ENCODE results near the gene CD70.
"Not testable (repeated sequence)": the region's sequence is repeated elsewhere in the genome, so short reads cannot be mapped to it uniquely, and the experiment has no call there.

CD70 gene

DNA sequence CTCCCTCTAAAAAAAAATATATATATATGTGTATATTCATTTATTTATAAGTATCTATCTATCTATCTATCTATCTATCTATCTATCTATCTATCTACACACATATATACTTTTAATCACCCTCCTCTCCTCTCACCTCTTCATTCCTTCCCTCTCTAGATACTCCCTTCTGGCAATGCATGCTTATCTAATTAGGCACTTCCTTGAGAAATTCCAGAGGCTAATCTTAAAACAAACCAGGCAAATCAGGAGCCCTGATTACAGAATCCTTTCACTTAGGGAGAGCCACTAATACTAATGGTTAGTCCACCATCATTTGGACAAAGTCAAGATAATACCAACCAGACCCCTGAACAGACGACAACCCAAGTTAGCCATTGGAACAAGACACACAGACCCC is 17.6 kb downstream of the CD70 start:
- FAIRE-seq = no peak

DNA sequence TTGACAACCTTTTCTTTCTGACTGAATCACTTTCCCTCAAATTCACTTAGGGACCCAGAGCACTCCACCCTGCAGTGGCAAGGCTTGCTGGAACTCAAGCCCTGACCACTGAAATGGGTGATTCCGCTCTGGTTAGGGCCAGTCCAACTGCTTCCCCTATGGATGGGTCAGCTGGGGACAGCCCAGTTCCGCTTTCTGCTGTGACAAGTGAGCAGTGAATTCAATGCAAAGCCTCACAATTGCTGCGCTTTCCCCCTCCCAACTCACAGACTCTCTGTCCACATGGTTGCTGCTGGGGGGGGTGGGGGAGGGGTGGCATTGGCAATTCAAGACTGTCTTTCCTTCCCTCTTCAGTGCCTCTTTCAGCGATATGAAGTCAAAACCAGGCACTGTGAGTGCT is 18.7 kb downstream of the CD70 start:
- FAIRE-seq (no peak), DNase-seq (ENCODE audit: insufficient read length) (no peak)
- no peak for TF ChIP-seq POLR2AphosphoS5 (IDR thresholded peaks at IDR 0.05; ENCODE audit: low read depth, low read length)

More for the DNA sequence above, 17.6 kb downstream of the CD70 start:
- no peak for DNase-seq (ENCODE audit: insufficient read length)
- TF ChIP-seq TAF1 (IDR thresholded peaks at IDR 0.05; ENCODE audit: borderline replicate concordance, low read depth, low read length) (no peak), POLR2A (IDR thresholded peaks at IDR 0.05; ENCODE audit: low read depth, low read length) (no peak), POLR2AphosphoS5 (IDR thresholded peaks at IDR 0.05; ENCODE audit: low read depth, low read length) (no peak)

DNA sequence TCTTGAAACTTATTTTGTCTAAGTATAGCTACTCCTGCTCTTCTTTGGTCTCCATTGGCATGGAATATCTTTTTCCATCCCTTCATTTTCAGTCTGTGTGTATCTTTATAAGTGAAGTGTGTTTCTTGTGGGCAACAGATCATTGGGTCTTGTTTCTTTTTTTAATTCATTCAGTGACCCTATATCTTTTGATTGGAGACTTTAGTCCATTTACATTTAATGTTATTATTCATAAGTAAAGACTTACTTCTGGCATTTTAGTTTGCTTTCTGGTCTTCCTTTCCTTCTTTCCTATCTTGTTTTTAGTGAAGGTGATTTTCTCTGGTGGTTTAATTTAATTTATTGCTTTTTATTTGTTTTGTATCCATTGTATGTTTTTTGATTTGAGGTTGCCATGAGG is 19.8 kb downstream of the CD70 start:
- TF ChIP-seq TAF1 (IDR thresholded peaks at IDR 0.05; ENCODE audit: borderline replicate concordance, low read depth, low read length) (no peak), POLR2A (IDR thresholded peaks at IDR 0.05; ENCODE audit: low read depth, low read length) (no peak), POLR2AphosphoS5 (IDR thresholded peaks at IDR 0.05; ENCODE audit: low read depth, low read length) (no peak)
- FAIRE-seq (no peak), DNase-seq (ENCODE audit: insufficient read length) (no peak)

- DNase-seq (ENCODE audit: insufficient read length) (no peak), FAIRE-seq (no peak)
- TF ChIP-seq TAF1 (IDR thresholded peaks at IDR 0.05; ENCODE audit: borderline replicate concordance, low read depth, low read length) = no peak
- TF ChIP-seq POLR2A (IDR thresholded peaks at IDR 0.05; ENCODE audit: low read depth, low read length) = no peak
- no peak for TF ChIP-seq POLR2AphosphoS5 (IDR thresholded peaks at IDR 0.05; ENCODE audit: low read depth, low read length)
Observed at GRCh38 chr19:6570764-6571163, 20.2 kb downstream of the CD70 start.

GRCh38 chr19:6568816-6569215 is 22.1 kb downstream of the CD70 start:
- DNase-seq (ENCODE audit: insufficient read length) = no peak
- FAIRE-seq = no peak
- no peak for TF ChIP-seq POLR2AphosphoS5 (IDR thresholded peaks at IDR 0.05; ENCODE audit: low read depth, low read length)
- no peak for TF ChIP-seq TAF1 (IDR thresholded peaks at IDR 0.05; ENCODE audit: borderline replicate concordance, low read depth, low read length)
- no peak for TF ChIP-seq POLR2A (IDR thresholded peaks at IDR 0.05; ENCODE audit: low read depth, low read length)

DNA sequence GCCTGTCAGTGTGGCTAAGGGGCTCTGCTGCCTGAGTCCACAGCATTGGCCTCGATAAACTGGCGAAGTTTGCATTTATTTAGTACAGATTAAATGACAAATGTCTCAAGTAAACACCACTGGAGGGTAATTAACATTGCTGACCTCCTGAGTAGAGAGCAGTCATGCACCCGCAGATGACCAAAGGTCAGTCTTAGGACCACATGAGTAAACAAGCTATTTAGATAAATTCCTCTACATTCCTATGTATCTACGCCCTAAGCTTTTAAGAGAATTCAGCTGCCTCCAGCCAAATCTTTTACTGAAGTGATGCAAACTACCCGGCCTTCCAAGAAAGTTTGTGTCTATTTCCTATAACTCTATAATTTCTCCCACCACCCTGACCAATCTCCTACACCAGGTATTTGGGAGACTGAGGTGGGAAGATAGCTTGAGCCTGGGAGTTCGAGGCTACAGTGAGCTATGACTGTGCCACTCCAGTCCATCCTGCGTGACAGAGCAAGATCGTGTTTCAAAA is 22.9 kb downstream of the CD70 start:
- TF ChIP-seq POLR2AphosphoS5 (IDR thresholded peaks at IDR 0.05; ENCODE audit: low read depth, low read length) = no peak
- TF ChIP-seq TAF1 (IDR thresholded peaks at IDR 0.05; ENCODE audit: borderline replicate concordance, low read depth, low read length) = no peak
- no peak for TF ChIP-seq POLR2A (IDR thresholded peaks at IDR 0.05; ENCODE audit: low read depth, low read length)
- no peak for FAIRE-seq
- DNase-seq (ENCODE audit: insufficient read length) = no peak

- not testable (repeated sequence) for DNase-seq (ENCODE audit: insufficient read length); FAIRE-seq
Observed at GRCh38 chr19:6566727-6567126, 24.2 kb downstream of the CD70 start.

DNA sequence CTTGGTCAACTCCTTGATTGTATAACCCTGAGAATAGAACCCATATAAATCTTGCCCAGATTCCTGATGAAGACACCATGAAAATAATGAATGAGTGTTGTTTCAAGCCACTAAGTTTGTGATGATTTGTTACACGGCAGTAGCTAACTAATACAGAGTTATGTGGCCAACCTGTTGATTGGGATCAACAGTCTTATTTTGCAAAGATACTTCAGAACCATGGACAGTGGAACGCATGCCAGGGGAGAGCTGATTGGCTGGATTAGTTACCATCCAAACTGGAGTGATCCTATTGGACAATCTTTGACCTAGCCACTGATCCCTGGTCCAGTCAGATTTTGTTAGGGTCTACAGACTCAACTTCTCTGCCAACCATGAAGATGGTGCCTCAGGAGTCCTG is 26.6 kb downstream of the CD70 start:
- TF ChIP-seq TAF1 (IDR thresholded peaks at IDR 0.05; ENCODE audit: borderline replicate concordance, low read depth, low read length) = no peak
- no peak for TF ChIP-seq POLR2AphosphoS5 (IDR thresholded peaks at IDR 0.05; ENCODE audit: low read depth, low read length)
- TF ChIP-seq POLR2A (IDR thresholded peaks at IDR 0.05; ENCODE audit: low read depth, low read length) = no peak
- DNase-seq (ENCODE audit: insufficient read length) (no peak), FAIRE-seq (peak; percentile 21)

DNA sequence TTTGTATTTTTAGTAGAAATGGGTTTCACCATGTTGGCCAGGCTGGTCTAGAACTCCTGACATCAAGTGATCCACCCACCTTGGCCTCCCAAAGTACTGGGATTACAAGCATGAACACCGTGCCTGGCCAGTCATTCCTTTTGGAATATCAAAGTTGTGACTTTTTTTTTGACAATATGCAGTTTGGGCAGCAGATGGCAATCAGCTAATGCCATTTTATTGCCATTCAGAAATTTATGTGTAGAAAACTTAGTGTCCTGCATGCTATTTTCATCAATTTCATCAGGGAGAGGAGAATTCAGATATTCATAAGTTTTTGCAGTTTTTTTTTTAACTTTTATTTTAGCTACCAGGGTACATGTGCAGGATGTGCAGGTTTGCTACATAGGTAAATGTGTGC is 28.5 kb downstream of the CD70 start:
- not testable (repeated sequence) for FAIRE-seq; DNase-seq (ENCODE audit: insufficient read length)

DNA sequence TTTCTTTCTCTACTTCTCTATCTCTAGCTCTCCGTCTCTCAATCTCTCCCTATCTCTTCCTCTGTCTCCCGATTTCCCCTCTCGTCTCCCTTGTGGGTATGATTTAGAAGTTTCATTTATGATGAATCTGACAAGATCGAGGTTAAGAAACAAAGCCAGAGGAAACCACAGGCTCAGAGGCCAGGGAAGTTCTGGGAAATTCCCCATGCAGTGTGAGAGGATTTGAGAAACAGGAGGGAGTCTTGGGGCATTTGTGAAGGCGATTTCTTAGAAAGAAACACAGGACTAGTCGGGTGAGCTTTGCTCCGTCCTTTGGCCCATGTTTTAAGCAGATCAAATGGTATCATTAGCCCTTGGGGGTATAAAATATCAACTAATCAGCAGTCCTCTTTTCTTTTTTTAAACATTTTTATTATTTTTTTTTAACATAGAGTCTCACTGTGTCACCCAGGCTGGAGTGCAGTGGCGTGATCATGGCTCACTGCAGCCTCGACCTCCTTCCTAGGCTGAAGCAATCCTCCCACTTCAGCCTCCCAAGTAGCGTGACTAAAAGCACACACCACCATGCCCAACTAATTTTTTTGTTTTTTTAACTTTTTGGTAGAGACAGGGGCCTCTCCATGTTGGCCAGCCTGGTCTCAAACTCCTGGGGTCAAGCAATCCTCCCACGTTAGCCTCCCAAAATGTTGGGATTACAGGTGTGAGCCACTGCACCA is 34.3 kb downstream of the CD70 start:
- DNase-seq (ENCODE audit: insufficient read length) = no peak
- TF ChIP-seq POLR2A (IDR thresholded peaks at IDR 0.05; ENCODE audit: low read depth, low read length) = no peak
- no peak for TF ChIP-seq TAF1 (IDR thresholded peaks at IDR 0.05; ENCODE audit: borderline replicate concordance, low read depth, low read length)
- TF ChIP-seq POLR2AphosphoS5 (IDR thresholded peaks at IDR 0.05; ENCODE audit: low read depth, low read length) = no peak
- peak; percentile 92 for FAIRE-seq

- TF ChIP-seq TAF1 (IDR thresholded peaks at IDR 0.05; ENCODE audit: borderline replicate concordance, low read depth, low read length) (no peak), POLR2AphosphoS5 (IDR thresholded peaks at IDR 0.05; ENCODE audit: low read depth, low read length) (no peak), POLR2A (IDR thresholded peaks at IDR 0.05; ENCODE audit: low read depth, low read length) (no peak)
- no peak for FAIRE-seq
- DNase-seq (ENCODE audit: insufficient read length) = no peak
Observed at GRCh38 chr19:6556043-6556449, 34.9 kb downstream of the CD70 start.

DNA sequence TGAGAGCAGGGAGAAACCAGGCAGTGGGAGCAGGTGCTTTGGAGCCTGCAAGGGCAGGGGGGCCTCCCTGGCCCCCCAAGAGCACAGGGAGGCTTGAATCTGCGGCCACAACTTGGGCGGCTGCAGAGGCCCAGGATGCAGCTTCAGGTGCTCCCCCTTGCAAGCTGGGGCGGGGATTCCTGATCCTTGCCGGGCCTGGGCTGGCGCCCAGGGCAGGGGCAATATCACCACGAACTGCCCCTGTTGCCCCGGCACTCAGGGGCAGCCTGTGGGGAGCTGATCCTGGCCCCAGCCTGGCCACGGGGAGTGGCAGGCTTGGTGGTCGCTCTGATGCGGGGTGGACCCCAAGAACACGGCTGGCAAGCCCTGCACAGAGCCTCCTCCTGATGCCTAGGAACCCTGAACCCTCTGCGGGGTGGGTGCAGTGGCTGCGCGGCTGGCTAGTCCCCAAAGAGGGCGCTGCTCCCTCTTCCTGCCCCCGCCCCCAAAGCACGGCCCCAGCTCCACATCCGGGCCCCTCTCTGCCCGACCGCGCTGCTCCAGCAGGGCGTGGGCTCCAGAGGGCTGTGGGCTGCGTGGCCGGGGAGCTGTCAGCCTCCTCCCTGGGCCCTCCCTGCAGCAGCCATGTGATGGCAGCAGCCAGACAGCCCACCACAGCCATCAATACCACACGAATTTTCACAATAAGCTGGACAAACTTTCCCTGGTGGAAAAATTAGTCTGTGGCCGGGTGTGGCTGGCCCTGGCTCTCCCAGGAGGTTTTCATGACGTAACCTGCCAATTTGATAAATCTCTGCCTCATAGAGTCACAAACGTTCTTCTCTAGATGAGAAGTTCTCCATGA is 39.1 kb downstream of the CD70 start:
- FAIRE-seq = peak; percentile 90

More for the DNA sequence above, 39.1 kb downstream of the CD70 start:
- DNase-seq (ENCODE audit: insufficient read length) = peak; percentile 90
- TF ChIP-seq POLR2A (IDR thresholded peaks at IDR 0.05; ENCODE audit: low read depth, low read length) (peak; percentile 25; the same call in 1 of the 2 replicates), POLR2AphosphoS5 (IDR thresholded peaks at IDR 0.05; ENCODE audit: low read depth, low read length) (no peak), TAF1 (IDR thresholded peaks at IDR 0.05; ENCODE audit: borderline replicate concordance, low read depth, low read length) (no peak)
